ENCODE measurements around the gene SEPTIN1. TPM values are rescaled to one million over a fixed set of nuclear protein-coding genes. Genes with fewer than 3 reads are reported as not detected.

SEPTIN1 gene
- total and polyA plus RNA-seq, 2 experiments from 2014 or later: 0.21 to 3.9 TPM

DNA sequence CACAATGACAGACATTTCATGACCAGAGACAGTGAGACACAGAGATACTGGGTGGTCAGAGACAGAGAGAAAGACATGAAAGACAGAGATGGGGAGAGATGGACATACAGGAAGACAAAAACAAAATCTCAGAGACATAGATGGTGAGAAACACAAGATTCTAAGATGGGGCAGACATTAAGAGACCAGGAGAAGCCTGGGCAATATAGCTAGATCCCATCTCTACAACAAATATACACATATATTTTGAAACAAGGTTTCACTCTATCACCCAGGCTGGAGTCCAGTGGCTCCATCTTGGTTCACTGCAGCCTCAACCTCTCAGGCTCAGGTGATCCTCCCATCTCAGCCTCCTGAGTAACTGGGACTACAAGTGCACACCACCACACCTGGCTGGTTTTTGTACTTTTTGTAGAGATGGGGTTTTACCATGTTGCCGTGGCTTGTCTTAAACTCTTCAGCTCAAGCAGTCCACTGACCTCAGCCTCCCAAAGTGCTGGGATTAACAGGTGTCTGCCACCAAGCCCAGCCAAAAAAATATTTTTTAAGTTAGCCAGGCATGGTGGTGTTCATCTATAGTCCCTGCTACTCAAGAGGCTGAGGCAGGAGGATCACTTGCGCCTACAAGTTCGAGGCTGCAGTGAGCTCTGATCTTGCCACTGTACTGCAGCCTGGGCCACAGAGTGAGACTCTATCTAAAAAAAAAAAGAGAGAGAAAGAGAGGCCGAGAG lies 2.1 kb downstream of the SEPTIN1 start:
- Histone ChIP-seq H2AFZ (no peak overlapping the region), H3K4me1 (ENCODE audit: insufficient read depth) (peaks cover 11% of the 10 kb centered on the region), H3K27ac (ENCODE audit: low read depth) (no peak overlapping the region), H3K36me3 (ENCODE audit: insufficient read depth) (no peaks in the 10 kb centered on the region), H3F3A (replicated peaks; ENCODE audit: low read depth) (peaks cover 24% of the 10 kb centered on the region), H3K4me3 (peak overlapping the region; percentile 94; the same call in 1 of the 2 replicates), H4K20me1 (replicated peaks; ENCODE audit: insufficient read depth) (no peaks in the 10 kb centered on the region), H3K4me2 (no peak overlapping the region), H3K27me3 (ENCODE audit: insufficient read depth) (no peaks in the 10 kb centered on the region), H3K79me2 (replicated peaks; ENCODE audit: insufficient read depth) (0 out of 2 replicates have a peak, but pooled peaks cover 4% of the 10 kb centered on the region), H3K9me2 (ENCODE audit: insufficient read depth) (no peaks in the 10 kb centered on the region)
- Mint-ChIP-seq H3K9me3 (no peaks in the 10 kb centered on the region; the same call in none of the 3 replicates), H3K4me3 (peak overlapping the region; percentile 93), H3K27ac (no peak overlapping the region), H3K27me3 (ENCODE audit: insufficient read depth, low read depth, poor library complexity) (peaks cover 28% of the 10 kb centered on the region), H3K36me3 (ENCODE audit: low read depth) (peaks cover 3% of the 10 kb centered on the region; the same call in 2 of the 3 replicates), H3K4me1 (peaks cover 24% of the 10 kb centered on the region)
- ATAC-seq (no peak), DNase-seq (ENCODE audit: low spot score) (no peak)
- TF ChIP-seq POLR2AphosphoS5 (IDR thresholded peaks at IDR 0.05; ENCODE audit: low read depth): no peak
- TF ChIP-seq, protein P1, sequence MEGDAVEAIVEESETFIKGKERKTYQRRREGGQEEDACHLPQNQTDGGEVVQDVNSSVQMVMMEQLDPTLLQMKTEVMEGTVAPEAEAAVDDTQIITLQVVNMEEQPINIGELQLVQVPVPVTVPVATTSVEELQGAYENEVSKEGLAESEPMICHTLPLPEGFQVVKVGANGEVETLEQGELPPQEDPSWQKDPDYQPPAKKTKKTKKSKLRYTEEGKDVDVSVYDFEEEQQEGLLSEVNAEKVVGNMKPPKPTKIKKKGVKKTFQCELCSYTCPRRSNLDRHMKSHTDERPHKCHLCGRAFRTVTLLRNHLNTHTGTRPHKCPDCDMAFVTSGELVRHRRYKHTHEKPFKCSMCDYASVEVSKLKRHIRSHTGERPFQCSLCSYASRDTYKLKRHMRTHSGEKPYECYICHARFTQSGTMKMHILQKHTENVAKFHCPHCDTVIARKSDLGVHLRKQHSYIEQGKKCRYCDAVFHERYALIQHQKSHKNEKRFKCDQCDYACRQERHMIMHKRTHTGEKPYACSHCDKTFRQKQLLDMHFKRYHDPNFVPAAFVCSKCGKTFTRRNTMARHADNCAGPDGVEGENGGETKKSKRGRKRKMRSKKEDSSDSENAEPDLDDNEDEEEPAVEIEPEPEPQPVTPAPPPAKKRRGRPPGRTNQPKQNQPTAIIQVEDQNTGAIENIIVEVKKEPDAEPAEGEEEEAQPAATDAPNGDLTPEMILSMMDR (conservative IDR thresholded peaks at IDR 0.05; ENCODE audit: low read depth in 2 of 2): no peak

DNA sequence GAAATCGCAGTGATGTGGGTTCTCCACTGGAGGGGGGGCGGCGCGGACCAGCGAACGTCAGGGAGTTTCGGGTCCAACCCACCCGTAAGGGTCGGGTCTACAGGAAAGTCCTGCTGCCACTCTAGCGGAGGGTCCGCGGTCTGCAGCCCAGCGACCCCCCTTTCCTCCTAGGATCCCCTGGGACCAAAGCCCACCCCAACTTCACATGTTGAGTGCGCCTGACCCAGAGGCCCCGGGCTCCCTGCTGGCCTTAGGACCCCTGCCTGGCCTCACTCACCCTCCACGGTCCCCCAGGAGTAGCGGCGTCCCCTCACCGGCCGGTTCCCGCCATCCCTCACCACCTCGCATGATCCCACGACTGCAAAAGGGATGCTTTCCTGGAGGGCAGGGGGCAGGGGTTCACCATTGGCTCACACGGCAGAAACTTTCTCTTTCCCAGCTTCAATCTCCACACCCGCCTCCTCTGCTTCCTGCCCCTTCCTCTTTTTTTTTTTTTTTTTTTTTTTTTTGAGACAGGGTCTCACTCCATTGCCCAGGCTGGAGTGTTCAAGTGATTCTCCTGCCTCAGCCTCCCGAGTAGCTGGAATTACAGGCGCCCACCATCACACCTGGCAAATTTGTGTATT lies 3.1 kb downstream of the SEPTIN1 start:
- Histone ChIP-seq H3K4me2 (peak overlapping the region; percentile 99), H3K27ac (ENCODE audit: low read depth) (no peak overlapping the region), H4K20me1 (replicated peaks; ENCODE audit: insufficient read depth) (no peaks in the 10 kb centered on the region), H3K4me3 (peak overlapping the region; percentile 94), H3F3A (replicated peaks; ENCODE audit: low read depth) (peaks cover 24% of the 10 kb centered on the region), H3K36me3 (ENCODE audit: insufficient read depth) (no peaks in the 10 kb centered on the region), H3K9me2 (ENCODE audit: insufficient read depth) (no peaks in the 10 kb centered on the region), H3K4me1 (ENCODE audit: insufficient read depth) (peaks cover 11% of the 10 kb centered on the region), H2AFZ (peak overlapping the region; percentile 84), H3K27me3 (ENCODE audit: insufficient read depth) (no peaks in the 10 kb centered on the region), H3K79me2 (replicated peaks; ENCODE audit: insufficient read depth) (0 out of 2 replicates have a peak, but pooled peaks cover 4% of the 10 kb centered on the region)
- Mint-ChIP-seq H3K4me3 (peak overlapping the region; percentile 93), H3K36me3 (ENCODE audit: low read depth) (peaks cover 3% of the 10 kb centered on the region; the same call in 2 of the 3 replicates), H3K27me3 (ENCODE audit: insufficient read depth, low read depth, poor library complexity) (peaks cover 26% of the 10 kb centered on the region), H3K27ac (no peak overlapping the region; the same call in 1 of the 2 replicates), H3K9me3 (no peaks in the 10 kb centered on the region; the same call in none of the 3 replicates), H3K4me1 (peaks cover 24% of the 10 kb centered on the region)
- DNase-seq (ENCODE audit: low spot score): no peak
- ATAC-seq: no peak
- TF ChIP-seq, protein P2, sequence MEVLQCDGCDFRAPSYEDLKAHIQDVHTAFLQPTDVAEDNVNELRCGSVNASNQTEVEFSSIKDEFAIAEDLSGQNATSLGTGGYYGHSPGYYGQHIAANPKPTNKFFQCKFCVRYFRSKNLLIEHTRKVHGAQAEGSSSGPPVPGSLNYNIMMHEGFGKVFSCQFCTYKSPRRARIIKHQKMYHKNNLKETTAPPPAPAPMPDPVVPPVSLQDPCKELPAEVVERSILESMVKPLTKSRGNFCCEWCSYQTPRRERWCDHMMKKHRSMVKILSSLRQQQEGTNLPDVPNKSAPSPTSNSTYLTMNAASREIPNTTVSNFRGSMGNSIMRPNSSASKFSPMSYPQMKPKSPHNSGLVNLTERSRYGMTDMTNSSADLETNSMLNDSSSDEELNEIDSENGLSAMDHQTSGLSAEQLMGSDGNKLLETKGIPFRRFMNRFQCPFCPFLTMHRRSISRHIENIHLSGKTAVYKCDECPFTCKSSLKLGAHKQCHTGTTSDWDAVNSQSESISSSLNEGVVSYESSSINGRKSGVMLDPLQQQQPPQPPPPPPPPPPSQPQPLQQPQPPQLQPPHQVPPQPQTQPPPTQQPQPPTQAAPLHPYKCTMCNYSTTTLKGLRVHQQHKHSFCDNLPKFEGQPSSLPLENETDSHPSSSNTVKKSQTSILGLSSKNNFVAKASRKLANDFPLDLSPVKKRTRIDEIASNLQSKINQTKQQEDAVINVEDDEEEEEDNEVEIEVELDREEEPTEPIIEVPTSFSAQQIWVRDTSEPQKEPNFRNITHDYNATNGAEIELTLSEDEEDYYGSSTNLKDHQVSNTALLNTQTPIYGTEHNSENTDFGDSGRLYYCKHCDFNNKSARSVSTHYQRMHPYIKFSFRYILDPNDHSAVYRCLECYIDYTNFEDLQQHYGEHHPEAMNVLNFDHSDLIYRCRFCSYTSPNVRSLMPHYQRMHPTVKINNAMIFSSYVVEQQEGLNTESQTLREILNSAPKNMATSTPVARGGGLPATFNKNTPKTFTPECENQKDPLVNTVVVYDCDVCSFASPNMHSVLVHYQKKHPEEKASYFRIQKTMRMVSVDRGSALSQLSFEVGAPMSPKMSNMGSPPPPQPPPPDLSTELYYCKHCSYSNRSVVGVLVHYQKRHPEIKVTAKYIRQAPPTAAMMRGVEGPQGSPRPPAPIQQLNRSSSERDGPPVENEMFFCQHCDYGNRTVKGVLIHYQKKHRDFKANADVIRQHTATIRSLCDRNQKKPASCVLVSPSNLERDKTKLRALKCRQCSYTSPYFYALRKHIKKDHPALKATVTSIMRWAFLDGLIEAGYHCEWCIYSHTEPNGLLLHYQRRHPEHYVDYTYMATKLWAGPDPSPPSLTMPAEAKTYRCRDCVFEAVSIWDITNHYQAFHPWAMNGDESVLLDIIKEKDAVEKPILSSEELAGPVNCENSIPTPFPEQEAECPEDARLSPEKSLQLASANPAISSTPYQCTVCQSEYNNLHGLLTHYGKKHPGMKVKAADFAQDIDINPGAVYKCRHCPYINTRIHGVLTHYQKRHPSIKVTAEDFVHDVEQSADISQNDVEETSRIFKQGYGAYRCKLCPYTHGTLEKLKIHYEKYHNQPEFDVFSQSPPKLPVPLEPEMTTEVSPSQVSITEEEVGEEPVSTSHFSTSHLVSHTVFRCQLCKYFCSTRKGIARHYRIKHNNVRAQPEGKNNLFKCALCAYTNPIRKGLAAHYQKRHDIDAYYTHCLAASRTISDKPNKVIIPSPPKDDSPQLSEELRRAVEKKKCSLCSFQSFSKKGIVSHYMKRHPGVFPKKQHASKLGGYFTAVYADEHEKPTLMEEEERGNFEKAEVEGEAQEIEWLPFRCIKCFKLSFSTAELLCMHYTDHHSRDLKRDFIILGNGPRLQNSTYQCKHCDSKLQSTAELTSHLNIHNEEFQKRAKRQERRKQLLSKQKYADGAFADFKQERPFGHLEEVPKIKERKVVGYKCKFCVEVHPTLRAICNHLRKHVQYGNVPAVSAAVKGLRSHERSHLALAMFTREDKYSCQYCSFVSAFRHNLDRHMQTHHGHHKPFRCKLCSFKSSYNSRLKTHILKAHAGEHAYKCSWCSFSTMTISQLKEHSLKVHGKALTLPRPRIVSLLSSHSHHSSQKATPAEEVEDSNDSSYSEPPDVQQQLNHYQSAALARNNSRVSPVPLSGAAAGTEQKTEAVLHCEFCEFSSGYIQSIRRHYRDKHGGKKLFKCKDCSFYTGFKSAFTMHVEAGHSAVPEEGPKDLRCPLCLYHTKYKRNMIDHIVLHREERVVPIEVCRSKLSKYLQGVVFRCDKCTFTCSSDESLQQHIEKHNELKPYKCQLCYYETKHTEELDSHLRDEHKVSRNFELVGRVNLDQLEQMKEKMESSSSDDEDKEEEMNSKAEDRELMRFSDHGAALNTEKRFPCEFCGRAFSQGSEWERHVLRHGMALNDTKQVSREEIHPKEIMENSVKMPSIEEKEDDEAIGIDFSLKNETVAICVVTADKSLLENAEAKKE (CRISPR knock-in tag; IDR thresholded peaks at IDR 0.05): no peak
- TF ChIP-seq ZNF114 (CRISPR knock-in tag; IDR thresholded peaks at IDR 0.05) (no peak), EZH2 (IDR thresholded peaks at IDR 0.05; ENCODE audit: low read depth, unreplicated experiment) (no peak)
- TF ChIP-seq, protein P3, sequence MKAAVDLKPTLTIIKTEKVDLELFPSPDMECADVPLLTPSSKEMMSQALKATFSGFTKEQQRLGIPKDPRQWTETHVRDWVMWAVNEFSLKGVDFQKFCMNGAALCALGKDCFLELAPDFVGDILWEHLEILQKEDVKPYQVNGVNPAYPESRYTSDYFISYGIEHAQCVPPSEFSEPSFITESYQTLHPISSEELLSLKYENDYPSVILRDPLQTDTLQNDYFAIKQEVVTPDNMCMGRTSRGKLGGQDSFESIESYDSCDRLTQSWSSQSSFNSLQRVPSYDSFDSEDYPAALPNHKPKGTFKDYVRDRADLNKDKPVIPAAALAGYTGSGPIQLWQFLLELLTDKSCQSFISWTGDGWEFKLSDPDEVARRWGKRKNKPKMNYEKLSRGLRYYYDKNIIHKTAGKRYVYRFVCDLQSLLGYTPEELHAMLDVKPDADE (IDR thresholded peaks at IDR 0.05): no peak
